Vagina (tissue), 2 donors: ENCODE measurements around the gene FOXP4. TPM values are rescaled to one million over a fixed set of nuclear protein-coding genes. Genes with fewer than 3 reads are reported as not detected.

Experiments used
- DNase-seq, 2 donors: peaks; one replicate each; pipeline ENCODE4 v3.0.0-alpha.2; 2017; ENCODE audit errors: extremely low spot score in 2 of 2
- H3K27ac ChIP-seq: fragments of 200-600 bp; sonication (generic); one replicate; pipeline ENCODE4 v1.5.1; 2019
- H3K27me3 ChIP-seq: fragments of 200-600 bp; sonication (generic); one replicate; pipeline ENCODE4 v1.5.1; 2019
- H3K36me3 ChIP-seq, 2 donors: fragments of 200-600 bp; sonication (generic); one replicate each; pipeline ENCODE4 v1.5.1; 2017 to 2019
- H3K4me1 ChIP-seq: fragments of 200-600 bp; sonication (generic); one replicate; pipeline ENCODE4 v1.5.1; 2019
- H3K4me3 ChIP-seq, 2 donors: fragments of 200-600 bp; sonication (generic); 1 replicate in 1 of 2; 2 replicates in 1 of 2; pipeline ENCODE4 v1.5.1; 2016 to 2019
- H3K9me3 ChIP-seq: fragments of 200-600 bp; sonication (generic); one replicate; pipeline ENCODE4 v1.5.1; 2019
- CTCF ChIP-seq, 3 experiments: fragments of 450-650 bp in 2 of 3; fragments of 200-600 bp in 1 of 3; sonication (generic) in 1 of 3; IDR thresholded peaks; one replicate each; pipeline ENCODE4 v1.5.1; 2017 to 2019; ENCODE audit warnings: antibody characterized with exemption in 3 of 3, mild to moderate bottlenecking in 2 of 3, moderate library complexity in 2 of 3
- POLR2A ChIP-seq, 2 donors: fragments of 450-650 bp; IDR thresholded peaks; one replicate each; pipeline ENCODE4 v1.6.1; 2017; ENCODE audit warnings: antibody characterized with exemption in 2 of 2, mild to moderate bottlenecking in 2 of 2, moderate library complexity in 2 of 2
- POLR2AphosphoS5 ChIP-seq, 2 donors: sonication (generic); formaldehyde crosslinking; IDR thresholded peaks; one replicate each; pipeline ENCODE4 v1.9.0; 2017; ENCODE audit warnings: antibody characterized with exemption in 2 of 2, mild to moderate bottlenecking in 2 of 2, low read depth in 1 of 2; ENCODE audit not compliant: insufficient read depth in 1 of 2
- intact Hi-C: fragments of 100-400 bp; cut with DNase I; formaldehyde crosslinking; loops from one replicate; pipeline ENCODE4 v1.15.1; 2023
- total RNA-seq: library from RNA; depleted of rRNA; stranded (reverse); fragments of >200 nt; gene quantifications from one replicate; pipeline ENCODE4 v1.2.3, GENCODE V29; 2016

FOXP4 gene
- total RNA-seq, 1 donor from 2014 or later: 7.4 TPM

DNA sequence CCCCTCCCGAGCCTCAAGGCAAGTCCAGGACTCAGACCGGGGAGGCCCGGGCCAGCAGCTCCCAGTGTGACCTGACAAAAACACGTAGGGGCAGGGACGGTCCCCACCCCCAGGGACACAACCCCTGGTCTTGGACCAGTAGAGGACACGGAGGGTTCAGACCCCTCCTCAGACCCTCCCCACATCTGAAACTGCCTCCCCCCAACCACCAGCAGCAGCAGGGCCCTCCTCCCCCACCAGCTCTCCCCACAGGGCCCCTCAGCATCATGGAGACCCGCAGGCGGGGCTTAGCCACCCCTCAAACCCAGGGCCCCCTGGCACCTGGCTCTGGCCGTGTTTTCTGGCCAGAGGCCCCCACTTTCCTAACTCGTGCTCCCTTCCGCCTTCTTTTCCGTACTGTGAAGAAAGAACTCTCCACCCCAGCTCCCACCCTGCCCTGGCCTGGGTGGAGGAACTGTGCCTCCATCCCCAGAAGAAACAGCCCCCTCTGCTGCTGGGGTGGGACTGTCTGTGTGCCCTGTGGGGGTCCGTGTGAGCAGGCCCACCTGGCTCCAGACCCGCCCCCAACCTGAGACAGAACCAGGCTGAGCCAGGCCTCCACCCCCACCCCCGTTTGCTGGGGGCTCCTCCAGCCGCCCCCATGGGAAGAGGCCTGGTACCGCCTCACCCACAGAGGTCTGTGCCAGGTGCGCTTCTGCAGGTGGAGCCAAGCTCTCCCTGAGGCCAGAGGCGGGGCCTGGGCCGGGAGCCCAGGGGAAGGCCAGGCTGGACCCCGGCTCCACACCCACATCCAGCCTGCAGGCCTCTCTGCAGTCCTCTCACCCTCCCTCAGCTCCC lies 53.1 kb downstream of the FOXP4 start:
- no peak for DNase-seq
- H3K27ac ChIP-seq: no peak overlapping the region
- no peak for TF ChIP-seq CTCF (IDR thresholded peaks at IDR 0.05)
- TF ChIP-seq POLR2A (IDR thresholded peaks at IDR 0.05): no peak
- no peak for TF ChIP-seq POLR2AphosphoS5 (IDR thresholded peaks at IDR 0.05; ENCODE audit: insufficient read depth in 1 of 2, low read depth in 1 of 2)
- peaks cover 0 to 8% of the 10 kb centered on the region in 2 donors for H3K36me3 ChIP-seq
- peaks cover 10% of the 10 kb centered on the region for H3K4me1 ChIP-seq
- H3K27me3 ChIP-seq: no peaks in the 10 kb centered on the region
- intact Hi-C loops: no loop called here
- H3K4me3 ChIP-seq: no peak overlapping the region
- no peaks in the 10 kb centered on the region for H3K9me3 ChIP-seq

- intact Hi-C loops: no loop called here
- Histone ChIP-seq H3K27ac (no peak overlapping the region), H3K9me3 (no peaks in the 10 kb centered on the region), H3K4me3 (no peak overlapping the region), H3K27me3 (no peaks in the 10 kb centered on the region), H3K36me3 (peaks cover 0 to 8% of the 10 kb centered on the region in 2 donors), H3K4me1 (peaks cover 5% of the 10 kb centered on the region)
- no peak for DNase-seq
- TF ChIP-seq POLR2AphosphoS5 (IDR thresholded peaks at IDR 0.05; ENCODE audit: insufficient read depth in 1 of 2, low read depth in 1 of 2) (no peak), POLR2A (IDR thresholded peaks at IDR 0.05) (no peak), CTCF (IDR thresholded peaks at IDR 0.05) (no peak)
Measured at GRCh38 chr6:41599852-41600445, 53.8 kb downstream of the FOXP4 start.

DNA sequence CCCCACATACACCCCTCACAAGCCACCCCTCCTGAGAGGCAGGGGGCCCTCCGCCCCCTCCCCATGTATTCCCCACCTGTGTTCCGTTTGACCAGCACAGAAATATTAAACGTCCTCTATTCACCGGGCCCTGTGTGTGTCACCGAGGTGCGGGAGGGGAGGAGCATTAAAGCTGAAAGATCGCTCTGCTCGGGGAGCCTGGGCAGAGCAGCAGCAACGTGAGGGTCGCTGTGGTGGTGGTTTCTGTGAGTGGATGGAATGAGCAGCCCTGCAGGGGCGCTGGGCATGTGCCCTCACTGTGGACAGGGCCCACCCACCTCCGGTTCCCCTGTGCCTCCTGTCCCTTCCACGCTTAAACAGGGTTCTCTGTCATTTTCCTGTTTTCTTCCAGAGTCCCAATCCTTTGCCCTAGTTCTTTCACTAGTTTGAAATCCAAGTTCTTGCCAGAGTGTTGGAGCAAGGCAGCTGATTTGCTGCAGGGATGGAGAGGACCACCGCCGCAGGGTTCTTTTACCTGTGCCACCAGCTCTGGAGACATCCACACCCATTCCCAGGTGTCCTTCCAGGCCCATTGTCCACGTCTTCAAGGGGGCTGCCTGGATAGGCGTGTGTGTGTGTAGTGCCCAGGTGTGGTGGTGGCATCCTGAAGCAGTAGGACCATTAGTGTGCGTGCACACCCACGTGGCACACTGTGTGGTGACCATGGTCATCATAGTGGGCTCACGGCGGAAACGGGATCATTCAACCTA lies 54.5 kb downstream of the FOXP4 start:
- Histone ChIP-seq H3K36me3 (peaks cover 0 to 8% of the 10 kb centered on the region in 2 donors), H3K4me1 (peaks cover 4% of the 10 kb centered on the region), H3K9me3 (no peaks in the 10 kb centered on the region), H3K4me3 (no peak overlapping the region), H3K27ac (no peak overlapping the region), H3K27me3 (no peaks in the 10 kb centered on the region)
- TF ChIP-seq CTCF (IDR thresholded peaks at IDR 0.05) (no peak), POLR2A (IDR thresholded peaks at IDR 0.05) (no peak), POLR2AphosphoS5 (IDR thresholded peaks at IDR 0.05; ENCODE audit: insufficient read depth in 1 of 2, low read depth in 1 of 2) (no peak)
- DNase-seq: no peak
- intact Hi-C loops: no loop called here

GRCh38 chr6:41601248-41601549 lies 55.0 kb downstream of the FOXP4 start:
- peaks cover 0 to 7% of the 10 kb centered on the region in 2 donors for H3K36me3 ChIP-seq
- TF ChIP-seq POLR2AphosphoS5 (IDR thresholded peaks at IDR 0.05; ENCODE audit: insufficient read depth in 1 of 2, low read depth in 1 of 2): no peak
- no peak for TF ChIP-seq POLR2A (IDR thresholded peaks at IDR 0.05)
- no peak for TF ChIP-seq CTCF (IDR thresholded peaks at IDR 0.05)
- intact Hi-C loops: no loop called here
- H3K27ac ChIP-seq: no peak overlapping the region
- no peak overlapping the region for H3K4me3 ChIP-seq
- H3K9me3 ChIP-seq: no peaks in the 10 kb centered on the region
- H3K4me1 ChIP-seq: peaks cover 4% of the 10 kb centered on the region
- no peaks in the 10 kb centered on the region for H3K27me3 ChIP-seq
- DNase-seq: no peak
